ENCODE data around the gene SLC9C1.

Gene SLC9C1

GRCh38 chr3:112302881-112303763, 9.1 kb upstream of the SLC9C1 start:
- Histone ChIP-seq H3K36me3 (ENCODE audit: control insufficient read depth, low read length) (peaks cover 7% of the 10 kb centered on the region), H3F3A (ENCODE audit: control insufficient read depth, insufficient read depth) (peaks cover 4% of the 10 kb centered on the region; the same call in 1 of the 2 replicates), H4K20me1 (ENCODE audit: control insufficient read depth, insufficient read depth, low read depth, low read length) (no peaks in the 10 kb centered on the region), H3K4me3 (ENCODE audit: low read length) (peak overlapping the region; percentile 61), H3K9me3 (ENCODE audit: control insufficient read depth, insufficient read depth, low read length) (no peaks in the 10 kb centered on the region), H3K9me2 (replicated peaks; ENCODE audit: control insufficient read depth, low read length) (no peaks in the 10 kb centered on the region), H3K27ac (ENCODE audit: low read depth, low read length) (peak overlapping the region; percentile 42), H3K27me3 (ENCODE audit: control insufficient read depth, low read length) (no peaks in the 10 kb centered on the region), H3K4me1 (ENCODE audit: control insufficient read depth, low read length) (peaks cover 65% of the 10 kb centered on the region), H3K4me2 (ENCODE audit: low read length) (peak overlapping the region; percentile 74), H3K79me2 (ENCODE audit: control insufficient read depth, low read length) (no peaks in the 10 kb centered on the region)
- no peak for TF ChIP-seq EZH2phosphoT487 (IDR thresholded peaks at IDR 0.05; ENCODE audit: borderline replicate concordance, low read length)
- no peak for TF ChIP-seq CTCF (IDR thresholded peaks at IDR 0.05; ENCODE audit: low read depth, low read length, poor library complexity, severe bottlenecking)

- Histone ChIP-seq H3K9me3 (ENCODE audit: control insufficient read depth, insufficient read depth, low read length) (no peaks in the 10 kb centered on the region), H3K79me2 (ENCODE audit: control insufficient read depth, low read length) (no peaks in the 10 kb centered on the region), H3K4me1 (ENCODE audit: control insufficient read depth, low read length) (peaks cover 72% of the 10 kb centered on the region), H3K4me2 (ENCODE audit: low read length) (peak overlapping the region; percentile 74), H3K4me3 (ENCODE audit: low read length) (peak overlapping the region; percentile 61), H3K27me3 (ENCODE audit: control insufficient read depth, low read length) (no peaks in the 10 kb centered on the region), H3K9me2 (replicated peaks; ENCODE audit: control insufficient read depth, low read length) (no peaks in the 10 kb centered on the region), H3F3A (ENCODE audit: control insufficient read depth, insufficient read depth) (peaks cover 11% of the 10 kb centered on the region), H3K36me3 (ENCODE audit: control insufficient read depth, low read length) (peaks cover 7% of the 10 kb centered on the region), H4K20me1 (ENCODE audit: control insufficient read depth, insufficient read depth, low read depth, low read length) (no peaks in the 10 kb centered on the region), H3K27ac (ENCODE audit: low read depth, low read length) (peak overlapping the region; percentile 42)
- TF ChIP-seq EZH2phosphoT487 (IDR thresholded peaks at IDR 0.05; ENCODE audit: borderline replicate concordance, low read length) (no peak), CTCF (IDR thresholded peaks at IDR 0.05; ENCODE audit: low read depth, low read length, poor library complexity, severe bottlenecking) (no peak)
Observed at GRCh38 chr3:112302150-112302830, 8.3 kb upstream of the SLC9C1 start.

GRCh38 chr3:112298781-112299180, 4.8 kb upstream of the SLC9C1 start:
- peaks cover 7% of the 10 kb centered on the region for H3K36me3 ChIP-seq (ENCODE audit: control insufficient read depth, low read length)
- H3K4me1 ChIP-seq (ENCODE audit: control insufficient read depth, low read length), result peaks cover 89% of the 10 kb centered on the region
- peak overlapping the region; percentile 64 for H3K4me3 ChIP-seq (ENCODE audit: low read length)
- H3F3A ChIP-seq (ENCODE audit: control insufficient read depth, insufficient read depth), result peaks cover 12% of the 10 kb centered on the region
- TF ChIP-seq EZH2phosphoT487 (IDR thresholded peaks at IDR 0.05; ENCODE audit: borderline replicate concordance, low read length) (no peak), CTCF (IDR thresholded peaks at IDR 0.05; ENCODE audit: low read depth, low read length, poor library complexity, severe bottlenecking) (no peak)
- H3K27me3 ChIP-seq (ENCODE audit: control insufficient read depth, low read length), result no peaks in the 10 kb centered on the region
- peak overlapping the region; percentile 97 for H3K27ac ChIP-seq (ENCODE audit: low read depth, low read length)
- peak overlapping the region; percentile 77 for H3K4me2 ChIP-seq (ENCODE audit: low read length)
- no peaks in the 10 kb centered on the region for H3K9me2 ChIP-seq (replicated peaks; ENCODE audit: control insufficient read depth, low read length)
- no peaks in the 10 kb centered on the region for H4K20me1 ChIP-seq (ENCODE audit: control insufficient read depth, insufficient read depth, low read depth, low read length)
- no peaks in the 10 kb centered on the region for H3K79me2 ChIP-seq (ENCODE audit: control insufficient read depth, low read length)
- H3K9me3 ChIP-seq (ENCODE audit: control insufficient read depth, insufficient read depth, low read length), result no peaks in the 10 kb centered on the region

Data from DOHH2 (cell line).